Type B pancreatic cell (in vitro differentiated cells): Measurements from ENCODE around the gene RNF125. TPM values are rescaled to one million over a fixed set of nuclear protein-coding genes. Genes with fewer than 3 reads are reported as not detected.
"Not testable (repeated sequence)": the region's sequence is repeated elsewhere in the genome, so short reads cannot be mapped to it uniquely, and the experiment has no call there.

ENCODE experiments used
- DNase-seq: peaks from one replicate; pipeline ENCODE4 v3.0.0; 2021; ENCODE audit warnings: mixed read lengths; ENCODE audit not compliant: unreplicated experiment; ENCODE audit errors: extremely low spot score
- H3K27ac Mint-ChIP-seq: 2 replicates; pipeline ENCODE4 v1.8.0; 2021; ENCODE audit warnings: mild to moderate bottlenecking, mixed read lengths
- H3K27me3 Mint-ChIP-seq: 2 replicates; pipeline ENCODE4 v1.8.0; 2021; ENCODE audit warnings: mixed read lengths
- H3K36me3 Mint-ChIP-seq: 2 replicates; pipeline ENCODE4 v1.8.0; 2021; ENCODE audit warnings: mixed read lengths
- H3K4me1 Mint-ChIP-seq: one replicate; pipeline ENCODE4 v1.8.0; 2021; ENCODE audit warnings: mixed read lengths; ENCODE audit not compliant: unreplicated experiment
- H3K4me3 Mint-ChIP-seq: 2 replicates; pipeline ENCODE4 v1.8.0; 2021; ENCODE audit warnings: mild to moderate bottlenecking, mixed read lengths
- H3K9me3 Mint-ChIP-seq: 2 replicates; pipeline ENCODE4 v1.8.0; 2021; ENCODE audit warnings: mixed read lengths
- CTCF ChIP-seq: fragments of 200-600 bp; sonication (generic); conservative IDR thresholded peaks from 2 replicates; pipeline ENCODE4 v1.5.0; 2021; ENCODE audit warnings: antibody characterized with exemption, mild to moderate bottlenecking
- total RNA-seq: library from RNA; stranded (reverse); gene quantifications from 2 replicates; pipeline ENCODE4 v1.2.1, GENCODE V29; 2021; ENCODE audit warnings: low replicate concordance

Gene RNF125
- total RNA-seq, 1 donor from 2014 or later, result 0.94 TPM

GRCh38 chr18:31996007-31996406, 22.6 kb upstream of the RNF125 start:
- Mint-ChIP-seq H3K36me3 (no peaks in the 10 kb centered on the region), H3K27me3 (no peaks in the 10 kb centered on the region), H3K4me1 (peaks cover 8% of the 10 kb centered on the region), H3K4me3 (peak overlapping the region; percentile 9), H3K27ac (no peak overlapping the region), H3K9me3 (peaks cover 4% of the 10 kb centered on the region)
- TF ChIP-seq CTCF, result no peak
- DNase-seq, result no peak

- H3K4me1 Mint-ChIP-seq, result peaks cover 8% of the 10 kb centered on the region
- H3K4me3 Mint-ChIP-seq, result no peak overlapping the region
- H3K27ac Mint-ChIP-seq, result no peak overlapping the region
- H3K9me3 Mint-ChIP-seq, result peaks cover 4% of the 10 kb centered on the region
- no peak for TF ChIP-seq CTCF
- no peak for DNase-seq
- H3K36me3 Mint-ChIP-seq, result no peaks in the 10 kb centered on the region
- H3K27me3 Mint-ChIP-seq, result peaks cover 3% of the 10 kb centered on the region
Measured at GRCh38 chr18:31998880-31999412, 19.7 kb upstream of the RNF125 start.

GRCh38 chr18:32001141-32001540, 17.5 kb upstream of the RNF125 start:
- not testable (repeated sequence) for H3K27ac Mint-ChIP-seq, DNase-seq, H3K36me3 Mint-ChIP-seq, H3K9me3 Mint-ChIP-seq, H3K4me3 Mint-ChIP-seq, H3K27me3 Mint-ChIP-seq, H3K4me1 Mint-ChIP-seq

- not testable (repeated sequence) for H3K27ac Mint-ChIP-seq, H3K9me3 Mint-ChIP-seq, H3K36me3 Mint-ChIP-seq, H3K4me1 Mint-ChIP-seq, DNase-seq, H3K4me3 Mint-ChIP-seq, H3K27me3 Mint-ChIP-seq
Measured at GRCh38 chr18:32003822-32004221, 14.8 kb upstream of the RNF125 start.

- TF ChIP-seq CTCF, result no peak
- H3K27ac Mint-ChIP-seq, result no peak overlapping the region
- no peaks in the 10 kb centered on the region for H3K4me1 Mint-ChIP-seq
- H3K9me3 Mint-ChIP-seq, result no peaks in the 10 kb centered on the region
- no peak for DNase-seq
- H3K27me3 Mint-ChIP-seq, result no peaks in the 10 kb centered on the region
- no peak overlapping the region for H3K4me3 Mint-ChIP-seq
- H3K36me3 Mint-ChIP-seq, result no peaks in the 10 kb centered on the region
Measured at GRCh38 chr18:32010124-32010721, 8.4 kb upstream of the RNF125 start.

- Mint-ChIP-seq H3K27ac (no peak overlapping the region), H3K36me3 (no peaks in the 10 kb centered on the region), H3K4me3 (no peak overlapping the region), H3K4me1 (no peaks in the 10 kb centered on the region), H3K9me3 (no peaks in the 10 kb centered on the region), H3K27me3 (peaks cover 6% of the 10 kb centered on the region)
- no peak for TF ChIP-seq CTCF
- DNase-seq, result no peak
Measured at GRCh38 chr18:32011193-32011592, 7.4 kb upstream of the RNF125 start.
